WTC11 (cell line): ENCODE data around the gene PRR33. TPM values are rescaled to one million over a fixed set of nuclear protein-coding genes. Genes with fewer than 3 reads are reported as not detected.

Experiments used
- ATAC-seq: fragments of 200-7000 bp; cut with Tn5 transposase; 2 replicates; pipeline ENCODE4 v1.10.0; 2021; ENCODE audit warnings: mild to moderate bottlenecking, moderate library complexity
- CTCF ChIA-PET: fragments of 300-600 bp; sonication (Branson Sonifier 250); formaldehyde crosslinking; loops from one replicate; lab custom pipeline; 2021; ENCODE audit warnings: antibody characterized with exemption; lab: Charles Lee
- POLR2A ChIA-PET: fragments of 350-600 bp; sonication (Branson Sonifier 250); formaldehyde crosslinking; loops from one replicate; lab custom pipeline; 2021; ENCODE audit warnings: antibody characterized with exemption; lab: Charles Lee
- DNase-seq: peaks from one replicate; pipeline ENCODE4 v3.0.0; 2021; ENCODE audit warnings: low spot score
- H3K27ac Mint-ChIP-seq: 2 replicates; pipeline ENCODE4 v1.8.0; 2021; ENCODE audit warnings: mixed read lengths
- H3K27me3 Mint-ChIP-seq: 2 replicates; pipeline ENCODE4 v1.8.0; 2021; ENCODE audit warnings: low read depth, mild to moderate bottlenecking, moderate library complexity, mixed read lengths
- H3K36me3 Mint-ChIP-seq: 2 replicates; pipeline ENCODE4 v1.8.0; 2021; ENCODE audit warnings: mixed read lengths
- H3K4me1 Mint-ChIP-seq: 2 replicates; pipeline ENCODE4 v1.8.0; 2022; ENCODE audit warnings: mixed read lengths
- H3K4me3 Mint-ChIP-seq: 2 replicates; pipeline ENCODE4 v1.8.0; 2021; ENCODE audit warnings: mild to moderate bottlenecking, moderate library complexity, mixed read lengths
- H3K9me3 Mint-ChIP-seq: 2 replicates; pipeline ENCODE4 v1.8.0; 2021; ENCODE audit warnings: mixed read lengths
- CBFB ChIP-seq: sonication (generic); formaldehyde crosslinking; IDR thresholded peaks from 2 replicates; pipeline ENCODE4 v1.8.1; 2022; ENCODE audit warnings: mild to moderate bottlenecking, low read depth, missing genetic modification reagents
- E2F4 ChIP-seq: sonication (generic); formaldehyde crosslinking; IDR thresholded peaks from 2 replicates; pipeline ENCODE4 v1.8.1; 2022; ENCODE audit warnings: low read depth, mild to moderate bottlenecking, moderate library complexity, missing genetic modification reagents, borderline replicate concordance
- EMX1 ChIP-seq: fragments of 250-450 bp; sonication (Bioruptor Pico); IDR thresholded peaks from 2 replicates; pipeline ENCODE4 v1.8.0; 2021; ENCODE audit warnings: mild to moderate bottlenecking
- GABPB1 ChIP-seq: sonication (generic); formaldehyde crosslinking; IDR thresholded peaks from 2 replicates; pipeline ENCODE4 v1.8.1; 2023; ENCODE audit warnings: mild to moderate bottlenecking, missing genetic modification reagents
- IRF2 ChIP-seq: sonication (generic); formaldehyde crosslinking; IDR thresholded peaks from 2 replicates; pipeline ENCODE4 v1.8.0; 2022; ENCODE audit warnings: low read depth, missing genetic modification reagents, borderline replicate concordance
- JAZF1 ChIP-seq: fragments of 250-450 bp; sonication (Bioruptor Pico); IDR thresholded peaks from 2 replicates; pipeline ENCODE4 v1.9.0; 2021; ENCODE audit warnings: moderate library complexity, mild to moderate bottlenecking, inconsistent platforms
- NFYB ChIP-seq: sonication (generic); formaldehyde crosslinking; conservative IDR thresholded peaks from 2 replicates; pipeline ENCODE4 v1.8.0; 2022; ENCODE audit warnings: low read depth, missing genetic modification reagents
- NR2C2 ChIP-seq: sonication (generic); formaldehyde crosslinking; IDR thresholded peaks from 2 replicates; pipeline ENCODE4 v1.8.0; 2022; ENCODE audit warnings: mild to moderate bottlenecking, missing genetic modification reagents
- SMAD4 ChIP-seq: sonication (generic); formaldehyde crosslinking; IDR thresholded peaks from 2 replicates; pipeline ENCODE4 v1.8.0; 2022; ENCODE audit warnings: mild to moderate bottlenecking, missing genetic modification reagents
- SP1 ChIP-seq: sonication (generic); formaldehyde crosslinking; conservative IDR thresholded peaks from 2 replicates; pipeline ENCODE4 v1.8.1; 2022; ENCODE audit warnings: missing genetic modification reagents
- TCF7 ChIP-seq: sonication (generic); formaldehyde crosslinking; IDR thresholded peaks from 2 replicates; pipeline ENCODE4 v1.8.0; 2022; ENCODE audit warnings: mild to moderate bottlenecking, low read depth, missing genetic modification reagents, moderate library complexity
- TEAD4 ChIP-seq: sonication (generic); formaldehyde crosslinking; IDR thresholded peaks from 2 replicates; pipeline ENCODE4 v1.8.0; 2022; ENCODE audit warnings: mild to moderate bottlenecking, missing genetic modification reagents
- ZNF121 ChIP-seq: sonication (generic); formaldehyde crosslinking; IDR thresholded peaks from 2 replicates; pipeline ENCODE4 v1.8.0; 2023; ENCODE audit warnings: missing genetic modification reagents
- ZNF263 ChIP-seq: sonication (generic); formaldehyde crosslinking; IDR thresholded peaks from 2 replicates; pipeline ENCODE4 v1.8.1; 2022; ENCODE audit warnings: low read depth, mild to moderate bottlenecking, moderate library complexity, missing genetic modification reagents
- ZNF317 ChIP-seq: sonication (generic); formaldehyde crosslinking; IDR thresholded peaks from 2 replicates; pipeline ENCODE4 v1.8.1; 2023; ENCODE audit warnings: low read depth, mild to moderate bottlenecking, moderate library complexity, missing genetic modification reagents, borderline replicate concordance
- ZNF512 ChIP-seq: sonication (generic); formaldehyde crosslinking; IDR thresholded peaks from 2 replicates; pipeline ENCODE4 v1.8.1; 2022; ENCODE audit warnings: missing genetic modification reagents, borderline replicate concordance
- total RNA-seq: library from RNA; stranded (reverse); gene quantifications from 3 replicates; pipeline ENCODE4 v1.2.3, GENCODE V29; 2021
- TF ChIP-seq, protein P1 (sequence below): fragments of 250-450 bp; sonication (Bioruptor Pico); IDR thresholded peaks from 2 replicates; pipeline ENCODE4 v1.9.0; 2021; ENCODE audit warnings: mild to moderate bottlenecking
- TF ChIP-seq, protein P2 (sequence below): sonication (generic); formaldehyde crosslinking; IDR thresholded peaks from 2 replicates; pipeline ENCODE4 v1.8.0; 2022; ENCODE audit warnings: missing genetic modification reagents
- TF ChIP-seq, protein P3 (sequence below): sonication (generic); formaldehyde crosslinking; IDR thresholded peaks from 2 replicates; pipeline ENCODE4 v1.8.1; 2022; ENCODE audit warnings: mild to moderate bottlenecking, missing genetic modification reagents, moderate library complexity, borderline replicate concordance

Gene PRR33
- total RNA-seq, 1 experiment from 2014 or later = not detected

GRCh38 chr11:1853376-1854131 lies 38.1 kb downstream of the PRR33 start:
- peaks cover 2% of the 10 kb centered on the region; the same call in 1 of the 2 replicates for H3K27me3 Mint-ChIP-seq
- DNase-seq = no peak
- H3K4me3 Mint-ChIP-seq = no peak overlapping the region
- no peaks in the 10 kb centered on the region for H3K36me3 Mint-ChIP-seq
- H3K27ac Mint-ChIP-seq = no peak overlapping the region
- ChIA-PET POLR2A (no interaction called here), CTCF (interaction anchor here (1.0 to 2.9 kb wide), 7 partner anchors 21 to 298 kb away, joined by 3 to 13 read pairs (median 7); no protein-coding TSS in a partner anchor)
- ATAC-seq = no peak
- TF ChIP-seq IRF2 (CRISPR knock-in tag) (no peak), ZNF263 (CRISPR knock-in tag) (no peak), TCF7 (CRISPR knock-in tag) (no peak), GABPB1 (CRISPR knock-in tag) (no peak), ZNF121 (CRISPR knock-in tag) (no peak), EMX1 (CRISPR knock-in tag) (no peak), CBFB (CRISPR knock-in tag) (no peak), JAZF1 (CRISPR knock-in tag) (no peak), TEAD4 (CRISPR knock-in tag) (no peak), SMAD4 (CRISPR knock-in tag) (no peak)
- TF ChIP-seq, protein P1, sequence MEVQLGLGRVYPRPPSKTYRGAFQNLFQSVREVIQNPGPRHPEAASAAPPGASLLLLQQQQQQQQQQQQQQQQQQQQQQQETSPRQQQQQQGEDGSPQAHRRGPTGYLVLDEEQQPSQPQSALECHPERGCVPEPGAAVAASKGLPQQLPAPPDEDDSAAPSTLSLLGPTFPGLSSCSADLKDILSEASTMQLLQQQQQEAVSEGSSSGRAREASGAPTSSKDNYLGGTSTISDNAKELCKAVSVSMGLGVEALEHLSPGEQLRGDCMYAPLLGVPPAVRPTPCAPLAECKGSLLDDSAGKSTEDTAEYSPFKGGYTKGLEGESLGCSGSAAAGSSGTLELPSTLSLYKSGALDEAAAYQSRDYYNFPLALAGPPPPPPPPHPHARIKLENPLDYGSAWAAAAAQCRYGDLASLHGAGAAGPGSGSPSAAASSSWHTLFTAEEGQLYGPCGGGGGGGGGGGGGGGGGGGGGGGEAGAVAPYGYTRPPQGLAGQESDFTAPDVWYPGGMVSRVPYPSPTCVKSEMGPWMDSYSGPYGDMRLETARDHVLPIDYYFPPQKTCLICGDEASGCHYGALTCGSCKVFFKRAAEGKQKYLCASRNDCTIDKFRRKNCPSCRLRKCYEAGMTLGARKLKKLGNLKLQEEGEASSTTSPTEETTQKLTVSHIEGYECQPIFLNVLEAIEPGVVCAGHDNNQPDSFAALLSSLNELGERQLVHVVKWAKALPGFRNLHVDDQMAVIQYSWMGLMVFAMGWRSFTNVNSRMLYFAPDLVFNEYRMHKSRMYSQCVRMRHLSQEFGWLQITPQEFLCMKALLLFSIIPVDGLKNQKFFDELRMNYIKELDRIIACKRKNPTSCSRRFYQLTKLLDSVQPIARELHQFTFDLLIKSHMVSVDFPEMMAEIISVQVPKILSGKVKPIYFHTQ (CRISPR knock-in tag) = no peak
- H3K4me1 Mint-ChIP-seq = no peaks in the 10 kb centered on the region
- no peaks in the 10 kb centered on the region for H3K9me3 Mint-ChIP-seq

- no peak within 1 kb of the TSS for H3K27ac Mint-ChIP-seq
- no peak for ATAC-seq
- CTCF ChIA-PET = interaction anchor here (1.0 to 2.4 kb wide), 5 partner anchors 20 to 200 kb away, joined by 3 to 9 read pairs (median 7); no protein-coding TSS in a partner anchor
Observed at GRCh38 chr11:1852877-1853276, 38.8 kb downstream of the PRR33 start, which contains the start of gene LSP1. LSP1 (plus strand) TSS chr11:1853084; CDS start chr11:1853145, 61 bp downstream.

DNA sequence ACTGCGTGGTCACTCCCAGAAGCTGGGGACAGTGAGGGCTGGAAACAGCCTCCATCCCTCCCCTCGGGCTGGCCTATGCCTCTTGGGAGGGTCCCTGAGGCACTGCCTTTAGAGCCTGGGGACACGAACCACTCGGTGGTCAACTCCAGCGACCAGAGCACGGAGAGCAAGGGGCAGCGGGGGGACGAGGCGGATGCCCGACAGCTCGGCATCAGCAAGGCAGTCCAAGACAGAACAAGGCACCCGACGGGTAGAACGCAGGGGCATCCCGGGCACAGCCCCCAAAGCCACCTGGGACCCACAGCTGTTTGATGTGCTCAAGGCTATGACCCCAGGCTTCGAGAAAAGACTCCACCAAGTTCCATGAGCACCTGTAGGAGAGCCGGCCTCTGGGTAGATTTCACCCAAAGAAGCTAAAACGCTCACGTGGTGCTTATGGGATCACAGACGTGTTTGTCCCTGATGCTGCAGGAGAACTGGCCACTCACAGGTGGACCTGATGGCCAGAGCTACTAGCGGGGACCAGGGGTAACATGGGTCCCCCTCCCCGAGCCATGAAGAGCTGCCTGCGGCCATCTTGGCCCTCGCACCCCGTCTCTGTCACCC lies 39.3 kb downstream of the PRR33 start:
- H3K27me3 Mint-ChIP-seq = peaks cover 2% of the 10 kb centered on the region; the same call in 1 of the 2 replicates
- no peak for ATAC-seq
- ChIA-PET POLR2A (no interaction called here), CTCF (interaction anchor here (1.1 to 2.4 kb wide), 4 partner anchors 27 to 200 kb away, joined by 5 to 9 read pairs (median 6); no protein-coding TSS in a partner anchor)
- no peaks in the 10 kb centered on the region for H3K9me3 Mint-ChIP-seq
- no peaks in the 10 kb centered on the region for H3K4me1 Mint-ChIP-seq
- DNase-seq = no peak
- H3K4me3 Mint-ChIP-seq = no peak overlapping the region
- H3K36me3 Mint-ChIP-seq = no peaks in the 10 kb centered on the region
- no peak overlapping the region for H3K27ac Mint-ChIP-seq
- no peak for TF ChIP-seq E2F4 (CRISPR knock-in tag)
- no peak for TF ChIP-seq TCF7 (CRISPR knock-in tag)
- TF ChIP-seq SP1 (CRISPR knock-in tag) = no peak
- TF ChIP-seq NFYB = no peak
- TF ChIP-seq ZNF317 (CRISPR knock-in tag) = no peak
- TF ChIP-seq NR2C2 (CRISPR knock-in tag) = no peak
- TF ChIP-seq JAZF1 (CRISPR knock-in tag) = no peak
- no peak for TF ChIP-seq IRF2 (CRISPR knock-in tag)
- no peak for TF ChIP-seq ZNF512 (CRISPR knock-in tag)
- TF ChIP-seq, protein P2, sequence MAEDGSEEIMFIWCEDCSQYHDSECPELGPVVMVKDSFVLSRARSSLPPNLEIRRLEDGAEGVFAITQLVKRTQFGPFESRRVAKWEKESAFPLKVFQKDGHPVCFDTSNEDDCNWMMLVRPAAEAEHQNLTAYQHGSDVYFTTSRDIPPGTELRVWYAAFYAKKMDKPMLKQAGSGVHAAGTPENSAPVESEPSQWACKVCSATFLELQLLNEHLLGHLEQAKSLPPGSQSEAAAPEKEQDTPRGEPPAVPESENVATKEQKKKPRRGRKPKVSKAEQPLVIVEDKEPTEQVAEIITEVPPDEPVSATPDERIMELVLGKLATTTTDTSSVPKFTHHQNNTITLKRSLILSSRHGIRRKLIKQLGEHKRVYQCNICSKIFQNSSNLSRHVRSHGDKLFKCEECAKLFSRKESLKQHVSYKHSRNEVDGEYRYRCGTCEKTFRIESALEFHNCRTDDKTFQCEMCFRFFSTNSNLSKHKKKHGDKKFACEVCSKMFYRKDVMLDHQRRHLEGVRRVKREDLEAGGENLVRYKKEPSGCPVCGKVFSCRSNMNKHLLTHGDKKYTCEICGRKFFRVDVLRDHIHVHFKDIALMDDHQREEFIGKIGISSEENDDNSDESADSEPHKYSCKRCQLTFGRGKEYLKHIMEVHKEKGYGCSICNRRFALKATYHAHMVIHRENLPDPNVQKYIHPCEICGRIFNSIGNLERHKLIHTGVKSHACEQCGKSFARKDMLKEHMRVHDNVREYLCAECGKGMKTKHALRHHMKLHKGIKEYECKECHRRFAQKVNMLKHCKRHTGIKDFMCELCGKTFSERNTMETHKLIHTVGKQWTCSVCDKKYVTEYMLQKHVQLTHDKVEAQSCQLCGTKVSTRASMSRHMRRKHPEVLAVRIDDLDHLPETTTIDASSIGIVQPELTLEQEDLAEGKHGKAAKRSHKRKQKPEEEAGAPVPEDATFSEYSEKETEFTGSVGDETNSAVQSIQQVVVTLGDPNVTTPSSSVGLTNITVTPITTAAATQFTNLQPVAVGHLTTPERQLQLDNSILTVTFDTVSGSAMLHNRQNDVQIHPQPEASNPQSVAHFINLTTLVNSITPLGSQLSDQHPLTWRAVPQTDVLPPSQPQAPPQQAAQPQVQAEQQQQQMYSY (CRISPR knock-in tag) = no peak

More at GRCh38 chr11:1852877-1853276, 38.8 kb downstream of the PRR33 start, which contains the start of gene LSP1:
- TF ChIP-seq, protein P3, sequence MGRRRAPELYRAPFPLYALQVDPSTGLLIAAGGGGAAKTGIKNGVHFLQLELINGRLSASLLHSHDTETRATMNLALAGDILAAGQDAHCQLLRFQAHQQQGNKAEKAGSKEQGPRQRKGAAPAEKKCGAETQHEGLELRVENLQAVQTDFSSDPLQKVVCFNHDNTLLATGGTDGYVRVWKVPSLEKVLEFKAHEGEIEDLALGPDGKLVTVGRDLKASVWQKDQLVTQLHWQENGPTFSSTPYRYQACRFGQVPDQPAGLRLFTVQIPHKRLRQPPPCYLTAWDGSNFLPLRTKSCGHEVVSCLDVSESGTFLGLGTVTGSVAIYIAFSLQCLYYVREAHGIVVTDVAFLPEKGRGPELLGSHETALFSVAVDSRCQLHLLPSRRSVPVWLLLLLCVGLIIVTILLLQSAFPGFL (CRISPR knock-in tag) = no peak
- peaks cover 2% of the 10 kb centered on the region; the same call in 1 of the 2 replicates for H3K27me3 Mint-ChIP-seq
- no peaks in the 10 kb centered on the region for H3K9me3 Mint-ChIP-seq
- H3K36me3 Mint-ChIP-seq = no peaks in the 10 kb centered on the region
- H3K4me1 Mint-ChIP-seq = no peaks in the 10 kb centered on the region
- H3K4me3 Mint-ChIP-seq = no peak within 1 kb of the TSS
- no peak for DNase-seq
- POLR2A ChIA-PET = no interaction called here
